Osteoblast (primary cell): ENCODE data around the gene MS4A8. TPM values are rescaled to one million over a fixed set of nuclear protein-coding genes. Genes with fewer than 3 reads are reported as not detected.

Source experiments
- DNase-seq: peaks from one replicate; pipeline ENCODE4 v3.0.0; 2011; ENCODE audit warnings: low spot score, mixed read lengths; ENCODE audit not compliant: insufficient read length; ENCODE audit errors: missing footprints
- H2AFZ ChIP-seq: 2 replicates; pipeline ENCODE4 v1.6.0; 2011; ENCODE audit warnings: mild to moderate bottlenecking, low read length
- H3K27ac ChIP-seq: 2 replicates; pipeline ENCODE4 v1.5.1; 2011; ENCODE audit warnings: mild to moderate bottlenecking, low read depth, low read length, moderate library complexity
- H3K27me3 ChIP-seq: 2 replicates; pipeline ENCODE4 v1.6.0; 2012; ENCODE audit warnings: mild to moderate bottlenecking, control low read depth, inconsistent platforms, low read length, moderate library complexity; ENCODE audit not compliant: insufficient read depth
- H3K36me3 ChIP-seq: 2 replicates; pipeline ENCODE4 v1.5.1; 2011; ENCODE audit warnings: mild to moderate bottlenecking, low read length, control low read depth, moderate library complexity; ENCODE audit not compliant: insufficient read depth
- H3K4me1 ChIP-seq: 2 replicates; pipeline ENCODE4 v1.5.1; 2011; ENCODE audit warnings: mild to moderate bottlenecking, low read length, control low read depth, moderate library complexity; ENCODE audit not compliant: insufficient read depth
- H3K4me2 ChIP-seq: 2 replicates; pipeline ENCODE4 v1.6.0; 2011; ENCODE audit warnings: mild to moderate bottlenecking, low read length; ENCODE audit not compliant: insufficient read depth
- H3K4me3 ChIP-seq: fragments of 200-600 bp; sonication (generic); 3 replicates; pipeline ENCODE4 v1.5.1; 2012; ENCODE audit warnings: mild to moderate bottlenecking, low read length, inconsistent platforms; ENCODE audit not compliant: insufficient read depth
- H3K79me2 ChIP-seq: 2 replicates; pipeline ENCODE4 v1.6.0; 2012; ENCODE audit warnings: mild to moderate bottlenecking, low read length, control low read depth, inconsistent platforms; ENCODE audit not compliant: insufficient read depth
- H3K9me3 ChIP-seq: 2 replicates; pipeline ENCODE4 v1.5.1; 2011; ENCODE audit warnings: low read depth, low read length, control low read depth
- H4K20me1 ChIP-seq: 2 replicates; pipeline ENCODE4 v1.6.0; 2012; ENCODE audit warnings: mild to moderate bottlenecking, low read length, control low read depth; ENCODE audit not compliant: insufficient read depth
- CTCF ChIP-seq: IDR thresholded peaks from 2 replicates; pipeline ENCODE4 v1.5.1; 2011; ENCODE audit warnings: mild to moderate bottlenecking, low read depth, low read length, moderate library complexity; ENCODE audit errors: extremely low read depth
- total RNA-seq: library from RNA; depleted of rRNA; stranded (reverse); fragments of >200 nt; gene quantifications from 2 replicates; pipeline ENCODE4 v1.2.3, GENCODE V29; 2012

The MS4A8 gene
- total RNA-seq, 1 donor = not detected

- DNase-seq = no peak
- Histone ChIP-seq H2AFZ (no peak overlapping the region), H3K9me3 (no peaks in the 10 kb centered on the region), H3K27ac (no peak overlapping the region), H3K4me2 (no peak overlapping the region), H4K20me1 (no peaks in the 10 kb centered on the region), H3K79me2 (no peaks in the 10 kb centered on the region), H3K4me1 (no peaks in the 10 kb centered on the region), H3K4me3 (no peak overlapping the region), H3K36me3 (no peaks in the 10 kb centered on the region), H3K27me3 (no peaks in the 10 kb centered on the region)
- TF ChIP-seq CTCF = no peak
Observed at GRCh38 chr11:60739114-60739513, 39.7 kb downstream of the MS4A8 start.

- Histone ChIP-seq H4K20me1 (no peaks in the 10 kb centered on the region), H3K36me3 (no peaks in the 10 kb centered on the region), H3K79me2 (no peaks in the 10 kb centered on the region), H3K27ac (no peak overlapping the region), H3K4me1 (no peaks in the 10 kb centered on the region), H3K9me3 (no peaks in the 10 kb centered on the region), H3K4me3 (no peak overlapping the region), H3K4me2 (no peak overlapping the region), H2AFZ (no peak overlapping the region), H3K27me3 (no peaks in the 10 kb centered on the region)
- no peak for DNase-seq
- no peak for TF ChIP-seq CTCF
Observed at GRCh38 chr11:60740573-60740972, 41.2 kb downstream of the MS4A8 start.

GRCh38 chr11:60741421-60741820, 42.0 kb downstream of the MS4A8 start:
- Histone ChIP-seq H3K4me1 (no peaks in the 10 kb centered on the region), H3K27me3 (no peaks in the 10 kb centered on the region), H3K4me2 (no peak overlapping the region), H3K36me3 (no peaks in the 10 kb centered on the region), H3K27ac (no peak overlapping the region), H3K4me3 (no peak overlapping the region), H4K20me1 (no peaks in the 10 kb centered on the region), H3K9me3 (no peaks in the 10 kb centered on the region), H3K79me2 (no peaks in the 10 kb centered on the region), H2AFZ (no peak overlapping the region)
- no peak for DNase-seq
- no peak for TF ChIP-seq CTCF

- Histone ChIP-seq H3K9me3 (no peaks in the 10 kb centered on the region), H3K4me3 (no peak overlapping the region), H3K4me1 (no peaks in the 10 kb centered on the region), H3K36me3 (no peaks in the 10 kb centered on the region), H4K20me1 (no peaks in the 10 kb centered on the region), H3K4me2 (no peak overlapping the region), H2AFZ (no peak overlapping the region), H3K79me2 (no peaks in the 10 kb centered on the region), H3K27ac (no peak overlapping the region), H3K27me3 (no peaks in the 10 kb centered on the region)
- TF ChIP-seq CTCF = no peak
- no peak for DNase-seq
Observed at GRCh38 chr11:60743058-60743457, 43.6 kb downstream of the MS4A8 start.
